Prostate gland (tissue), 2 donors: ENCODE measurements around the gene TSTD2. TPM values are rescaled to one million over a fixed set of nuclear protein-coding genes. Genes with fewer than 3 reads are reported as not detected.
"Not testable (repeated sequence)": the region's sequence is repeated elsewhere in the genome, so short reads cannot be mapped to it uniquely, and the experiment has no call there.

Experiments used
- DNase-seq: peaks from one replicate; pipeline ENCODE4 v3.0.0-alpha.2; 2019; ENCODE audit warnings: low spot score
- H3K27ac ChIP-seq, 2 donors: fragments of 200-600 bp; sonication (generic); 2 replicates each; pipeline ENCODE4 v1.5.1; 2017 to 2019
- H3K27me3 ChIP-seq: fragments of 200-600 bp; sonication (generic); replicated peaks from 2 replicates; pipeline ENCODE4 v1.5.1; 2019; ENCODE audit not compliant: insufficient read depth
- H3K36me3 ChIP-seq, 2 donors: fragments of 200-600 bp; sonication (generic); 1 replicate in 1 of 2; 2 replicates in 1 of 2; pipeline versions ENCODE4 v1.5.1 to v1.8.1; 2017 to 2019
- H3K4me1 ChIP-seq: fragments of 200-600 bp; sonication (generic); replicated peaks from 2 replicates; pipeline ENCODE4 v1.5.1; 2019
- H3K4me3 ChIP-seq, 2 donors: fragments of 200-600 bp; sonication (generic); 2 replicates each; pipeline ENCODE4 v1.5.1; 2017 to 2019
- H3K9me3 ChIP-seq: fragments of 200-600 bp; sonication (generic); 2 replicates; pipeline ENCODE4 v1.5.1; 2017
- POLR2A ChIP-seq: fragments of 450-650 bp; IDR thresholded peaks from one replicate; pipeline ENCODE4 v1.6.1; 2016; ENCODE audit warnings: antibody characterized with exemption, mild to moderate bottlenecking
- POLR2AphosphoS5 ChIP-seq: sonication (generic); formaldehyde crosslinking; IDR thresholded peaks from one replicate; pipeline ENCODE4 v1.6.1; 2017; ENCODE audit warnings: antibody characterized with exemption
- WGBS: methylation state at CpG from one replicate; pipeline ENCODE4 v1.1.5; 2018; 5-methylcytosine and 5-hydroxymethylcytosine counted together
- intact Hi-C: fragments of 100-400 bp; cut with DNase I; formaldehyde crosslinking; loops from one replicate; pipeline ENCODE4 v1.14.2; 2022
- total RNA-seq, 2 donors: library from RNA; depleted of rRNA; stranded (reverse); fragments of >200 nt; gene quantifications; one replicate each; pipeline ENCODE4 v1.1.0, GENCODE V29; 2016
- TF ChIP-seq, protein P1 (sequence below), 4 experiments: fragments of 200-600 bp in 2 of 4; fragments of 450-650 bp in 2 of 4; sonication (generic) in 2 of 4; IDR thresholded peaks; 1 replicate in 3 of 4; 2 replicates in 1 of 4; pipeline ENCODE4 v1.5.1; 2016 to 2019; ENCODE audit warnings: antibody characterized with exemption in 4 of 4, mild to moderate bottlenecking in 2 of 4, moderate library complexity in 2 of 4

The TSTD2 gene
- total RNA-seq, 2 donors from 2014 or later: 14.6 to 24.5 TPM

DNA sequence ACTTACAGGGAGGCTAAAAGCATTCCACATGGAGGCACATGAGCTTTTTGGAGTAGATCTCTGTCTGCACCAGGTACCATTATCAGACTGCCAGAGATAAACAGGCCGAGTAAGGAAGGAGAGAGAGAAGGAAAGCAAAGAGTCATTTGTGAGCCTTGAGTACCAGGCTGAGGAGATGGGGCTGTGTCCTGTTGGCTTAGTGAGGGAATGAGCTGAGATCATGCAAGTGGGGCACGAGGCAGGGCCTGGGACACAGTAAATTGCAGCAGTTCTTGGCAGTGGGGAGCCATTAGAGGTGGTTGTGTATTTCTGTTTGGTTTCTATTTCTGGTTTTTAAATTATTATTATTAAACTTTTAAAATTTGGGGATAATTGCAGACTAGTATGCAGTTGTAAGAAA lies 53.3 kb downstream of the TSTD2 start:
- Histone ChIP-seq H3K36me3 (no peaks in the 10 kb centered on the region), H3K4me1 (no peaks in the 10 kb centered on the region), H3K27ac (no peak overlapping the region), H3K27me3 (no peaks in the 10 kb centered on the region), H3K9me3 (no peaks in the 10 kb centered on the region), H3K4me3 (no peak overlapping the region)
- intact Hi-C loops: no loop called here
- 63% methylated on average over 2 of the region's 2 CpGs for WGBS
- TF ChIP-seq POLR2AphosphoS5 (no peak), POLR2A (no peak)
- TF ChIP-seq, protein P1, sequence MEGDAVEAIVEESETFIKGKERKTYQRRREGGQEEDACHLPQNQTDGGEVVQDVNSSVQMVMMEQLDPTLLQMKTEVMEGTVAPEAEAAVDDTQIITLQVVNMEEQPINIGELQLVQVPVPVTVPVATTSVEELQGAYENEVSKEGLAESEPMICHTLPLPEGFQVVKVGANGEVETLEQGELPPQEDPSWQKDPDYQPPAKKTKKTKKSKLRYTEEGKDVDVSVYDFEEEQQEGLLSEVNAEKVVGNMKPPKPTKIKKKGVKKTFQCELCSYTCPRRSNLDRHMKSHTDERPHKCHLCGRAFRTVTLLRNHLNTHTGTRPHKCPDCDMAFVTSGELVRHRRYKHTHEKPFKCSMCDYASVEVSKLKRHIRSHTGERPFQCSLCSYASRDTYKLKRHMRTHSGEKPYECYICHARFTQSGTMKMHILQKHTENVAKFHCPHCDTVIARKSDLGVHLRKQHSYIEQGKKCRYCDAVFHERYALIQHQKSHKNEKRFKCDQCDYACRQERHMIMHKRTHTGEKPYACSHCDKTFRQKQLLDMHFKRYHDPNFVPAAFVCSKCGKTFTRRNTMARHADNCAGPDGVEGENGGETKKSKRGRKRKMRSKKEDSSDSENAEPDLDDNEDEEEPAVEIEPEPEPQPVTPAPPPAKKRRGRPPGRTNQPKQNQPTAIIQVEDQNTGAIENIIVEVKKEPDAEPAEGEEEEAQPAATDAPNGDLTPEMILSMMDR (IDR thresholded peaks at IDR 0.05): no peak
- no peak for DNase-seq

DNA sequence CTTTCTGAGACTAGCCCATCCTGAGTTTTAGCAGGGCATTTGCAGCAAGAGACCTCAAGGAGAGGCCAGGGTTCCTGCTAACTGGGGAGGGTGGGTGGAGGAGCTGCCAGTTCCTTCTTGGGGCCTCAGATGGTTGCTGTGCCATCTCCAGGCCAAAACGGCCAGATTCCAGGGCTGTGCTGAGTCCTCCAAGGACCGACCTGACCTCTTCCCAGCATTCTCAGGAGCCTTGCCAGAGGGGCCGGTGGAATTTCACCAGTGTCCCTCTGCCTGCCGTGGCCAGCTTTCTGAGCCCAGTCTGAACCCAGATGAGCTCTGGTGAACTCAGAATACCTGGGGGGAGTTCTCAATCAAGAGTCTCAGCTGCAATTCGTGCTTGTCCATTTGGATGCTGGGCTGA lies 54.3 kb downstream of the TSTD2 start:
- Histone ChIP-seq H3K4me1 (no peaks in the 10 kb centered on the region), H3K4me3 (no peak overlapping the region), H3K27ac (no peak overlapping the region), H3K9me3 (no peaks in the 10 kb centered on the region), H3K36me3 (no peaks in the 10 kb centered on the region), H3K27me3 (no peaks in the 10 kb centered on the region)
- intact Hi-C loops: no loop called here
- WGBS: 91% methylated on average over 5 of the region's 5 CpGs
- no peak for DNase-seq
- no peak for TF ChIP-seq POLR2AphosphoS5
- no peak for TF ChIP-seq POLR2A

DNA sequence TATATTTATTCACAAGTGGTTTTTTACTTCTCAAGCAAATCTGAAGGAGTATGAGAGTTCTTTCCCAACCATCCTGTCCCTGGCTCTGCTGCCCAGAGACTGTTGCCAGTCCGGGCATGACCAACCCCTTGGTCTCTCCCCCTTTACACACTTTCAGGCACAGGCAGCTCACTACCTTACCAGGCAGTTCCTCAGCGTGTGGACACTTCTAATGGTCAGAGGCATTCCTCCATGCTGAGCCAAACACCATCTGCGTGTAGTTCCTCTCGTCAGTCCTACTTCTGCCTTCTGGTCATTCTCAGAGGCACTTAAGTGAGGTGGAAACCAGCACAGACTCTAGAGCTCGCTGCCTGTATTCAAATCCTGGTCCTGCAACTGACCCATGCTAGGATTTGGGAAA lies 56.1 kb downstream of the TSTD2 start:
- Histone ChIP-seq H3K36me3 (no peaks in the 10 kb centered on the region), H3K27me3 (no peaks in the 10 kb centered on the region), H3K9me3 (no peaks in the 10 kb centered on the region), H3K27ac (no peak overlapping the region), H3K4me3 (no peak overlapping the region), H3K4me1 (no peaks in the 10 kb centered on the region)
- no peak for TF ChIP-seq POLR2AphosphoS5
- TF ChIP-seq POLR2A: no peak
- TF ChIP-seq, protein P1 (IDR thresholded peaks at IDR 0.05): no peak
- no peak for DNase-seq
- WGBS: 82% methylated on average over 5 of the region's 5 CpGs
- intact Hi-C loops: no loop called here

DNA sequence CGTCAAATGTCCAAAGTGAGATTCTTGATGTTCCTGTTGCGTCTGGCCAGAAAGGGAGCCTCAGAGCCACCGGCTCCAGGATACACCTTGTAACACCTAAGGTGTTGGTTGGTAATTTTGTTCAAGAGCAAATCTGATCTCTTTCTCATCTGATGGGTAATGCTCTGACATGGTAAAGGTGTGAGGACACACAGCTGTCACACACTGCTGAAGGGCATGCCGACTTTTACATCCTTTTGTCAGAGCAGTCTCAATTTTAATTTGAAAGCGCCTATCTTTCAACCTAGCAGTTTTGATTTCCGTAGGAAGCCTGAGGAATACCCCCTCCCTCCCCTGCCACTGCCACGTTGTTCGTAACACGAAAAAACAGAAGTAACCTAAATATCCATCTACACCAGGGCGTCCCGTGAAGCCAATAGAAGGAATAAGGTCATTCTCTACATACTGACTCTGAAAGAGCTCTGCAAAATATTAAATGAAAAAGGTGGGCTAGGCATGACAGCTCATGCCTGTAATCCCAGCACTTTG lies 57.4 kb downstream of the TSTD2 start:
- no peak overlapping the region for H3K27ac ChIP-seq
- no peaks in the 10 kb centered on the region for H3K36me3 ChIP-seq
- no peaks in the 10 kb centered on the region for H3K27me3 ChIP-seq
- no peak for DNase-seq
- H3K4me1 ChIP-seq: no peaks in the 10 kb centered on the region
- intact Hi-C loops: no loop called here
- H3K4me3 ChIP-seq: no peak overlapping the region
- no peak for TF ChIP-seq POLR2A
- TF ChIP-seq, protein P1 (IDR thresholded peaks at IDR 0.05): no peak
- TF ChIP-seq POLR2AphosphoS5: no peak
- H3K9me3 ChIP-seq: no peaks in the 10 kb centered on the region
- WGBS: 86% methylated on average over 11 of the region's 11 CpGs

DNA sequence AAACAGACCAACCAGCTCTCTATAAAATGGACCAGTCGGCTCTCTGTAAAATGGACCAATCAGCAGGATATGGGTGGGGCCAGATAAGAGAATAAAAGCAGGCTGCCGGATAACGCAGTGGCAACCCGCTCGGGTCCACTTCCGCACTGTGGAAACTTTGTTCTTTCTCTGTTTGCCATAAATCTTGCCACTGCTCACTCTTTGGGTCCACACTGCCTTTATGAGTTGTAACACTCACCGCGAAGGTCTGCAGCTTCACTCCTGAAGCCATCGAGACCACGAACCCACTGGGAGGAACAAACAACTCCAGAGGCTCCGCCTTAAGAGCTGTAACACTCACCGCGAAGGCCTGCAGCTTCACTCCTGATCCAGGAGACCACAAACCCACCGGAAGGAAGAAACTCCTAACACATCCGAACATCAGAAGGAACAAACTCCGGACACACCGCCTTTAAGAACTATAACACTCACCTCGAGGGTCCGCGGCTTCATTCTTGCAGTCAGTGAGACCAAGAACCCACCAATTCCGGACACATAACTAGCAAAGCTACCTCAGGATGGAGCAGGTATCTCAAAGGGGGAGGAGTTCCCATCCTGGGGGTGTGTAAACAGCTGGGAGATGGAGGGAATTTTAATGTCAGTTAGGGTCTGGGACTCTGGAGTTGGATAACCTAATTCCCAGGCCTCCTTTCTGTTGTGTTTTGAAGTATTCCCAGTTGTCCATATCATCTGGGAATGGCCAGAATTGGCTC lies 58.1 kb downstream of the TSTD2 start:
- H3K27me3 ChIP-seq, DNase-seq, H3K4me3 ChIP-seq, intact Hi-C loops, H3K27ac ChIP-seq, H3K9me3 ChIP-seq, H3K36me3 ChIP-seq, H3K4me1 ChIP-seq: not testable (repeated sequence)
- WGBS: 87% methylated on average over 21 of the region's 21 CpGs

DNA sequence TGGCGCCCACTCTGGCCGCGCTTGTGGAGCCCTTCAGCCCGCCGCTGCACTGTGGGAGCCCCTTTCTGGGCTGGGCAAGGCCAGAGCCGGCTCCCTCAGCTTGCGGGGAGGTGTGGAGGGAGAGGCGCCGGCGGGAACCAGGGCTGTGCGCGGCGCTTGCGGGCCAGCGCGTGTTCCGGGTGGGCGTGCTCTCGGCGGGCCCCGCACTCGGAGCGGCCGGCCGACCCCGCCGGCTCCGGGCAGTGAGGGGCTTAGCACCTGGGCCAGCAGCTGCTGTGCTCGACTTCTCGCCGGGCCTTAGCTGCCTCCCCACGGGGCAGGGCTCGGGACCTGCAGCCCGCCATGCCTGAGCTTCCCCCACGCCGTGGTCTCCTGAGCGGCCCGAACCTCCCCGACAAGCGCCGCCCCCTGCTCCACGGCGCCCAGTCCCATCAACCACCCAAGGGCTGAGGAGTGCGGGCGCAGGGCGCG lies 59.0 kb downstream of the TSTD2 start:
- WGBS: 93% methylated on average over 47 of the region's 47 CpGs
- DNase-seq, intact Hi-C loops, H3K4me1 ChIP-seq, H3K27ac ChIP-seq, H3K4me3 ChIP-seq, H3K27me3 ChIP-seq, H3K9me3 ChIP-seq, H3K36me3 ChIP-seq: not testable (repeated sequence)
